Ramos (cell line): ENCODE measurements around the gene MEF2D.

Experiments used
- in situ Hi-C: fragments of 300-500 bp; cut with MboI; formaldehyde crosslinking; loops from one replicate; pipeline ENCODE4 v1.14.3; 2022; ENCODE audit warnings: low sequenced_read_pairs; ENCODE audit not compliant: unreplicated experiment

MEF2D gene

GRCh38 chr1:156500543-156500792 lies at the start of gene MEF2D:
Gene MEF2D (minus strand): TSS chr1:156500775. CDS start chr1:156483292, 17,483 bp downstream.
- in situ Hi-C loops: no loop called here

GRCh38 chr1:156550346-156550745 lies 49.8 kb upstream of the MEF2D start:
- in situ Hi-C loops: no loop called here

GRCh38 chr1:156549831-156550230 lies 49.3 kb upstream of the MEF2D start:
- in situ Hi-C loops: no loop called here

- in situ Hi-C loops: no loop called here
Observed at GRCh38 chr1:156549390-156549789, 48.8 kb upstream of the MEF2D start.

- in situ Hi-C loops: no loop called here
Observed at GRCh38 chr1:156547982-156548381, 47.4 kb upstream of the MEF2D start.

GRCh38 chr1:156547434-156547833 lies 46.9 kb upstream of the MEF2D start:
- in situ Hi-C loops: no loop called here

GRCh38 chr1:156546267-156546666 lies 45.7 kb upstream of the MEF2D start:
- in situ Hi-C loops: no loop called here

DNA sequence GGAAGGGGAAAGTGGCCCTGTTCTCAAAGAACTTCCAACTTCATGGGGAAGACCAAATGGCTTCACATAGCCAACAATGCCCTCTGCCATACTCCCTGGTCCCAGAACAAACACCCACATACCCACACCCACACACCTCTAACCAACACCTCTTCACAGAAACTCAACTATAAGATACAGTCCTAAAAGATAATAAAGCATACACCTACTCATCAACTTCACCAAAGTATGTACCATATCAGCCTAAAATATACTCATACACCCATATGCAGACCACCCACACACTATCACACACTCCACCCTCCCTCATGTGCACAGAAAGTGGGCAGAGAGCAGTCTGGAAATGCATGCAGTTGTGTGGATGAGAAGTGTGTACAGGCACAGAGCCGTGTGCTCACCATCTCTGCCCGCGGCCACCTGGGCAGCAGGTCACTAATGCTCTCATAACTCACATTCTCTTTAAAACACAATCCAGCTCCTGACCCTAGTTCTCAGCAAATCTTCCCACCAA lies 44.1 kb upstream of the MEF2D start:
- in situ Hi-C loops: no loop called here

- in situ Hi-C loops: no loop called here
Observed at GRCh38 chr1:156543066-156543465, 42.5 kb upstream of the MEF2D start.

GRCh38 chr1:156540955-156541354 lies 40.4 kb upstream of the MEF2D start:
- in situ Hi-C loops: no loop called here

GRCh38 chr1:156539818-156540355 lies 39.3 kb upstream of the MEF2D start:
- in situ Hi-C loops: no loop called here

GRCh38 chr1:156538711-156539440 lies 38.3 kb upstream of the MEF2D start:
- in situ Hi-C loops: no loop called here

DNA sequence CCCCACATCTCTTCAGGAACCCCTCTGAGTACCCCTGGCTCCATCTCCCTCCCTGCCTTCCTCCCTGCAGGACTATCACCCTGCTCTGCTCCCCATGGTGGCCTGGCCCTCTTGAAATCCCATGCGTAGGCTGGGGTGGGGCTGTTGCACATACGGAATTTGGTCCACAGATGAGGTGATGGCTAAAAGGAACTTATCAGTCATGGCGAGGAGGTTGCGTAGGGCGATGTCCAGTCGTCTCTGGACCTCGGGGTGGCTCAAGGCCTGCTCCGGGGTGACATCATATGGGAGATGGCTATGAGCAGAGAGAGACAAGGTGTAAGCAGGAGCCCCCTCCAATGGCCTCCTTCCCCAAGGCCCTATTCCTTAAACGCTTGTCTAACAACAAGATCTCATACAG lies 36.5 kb upstream of the MEF2D start:
- in situ Hi-C loops: no loop called here

- in situ Hi-C loops: no loop called here
Observed at GRCh38 chr1:156534424-156535060, 34.0 kb upstream of the MEF2D start.

DNA sequence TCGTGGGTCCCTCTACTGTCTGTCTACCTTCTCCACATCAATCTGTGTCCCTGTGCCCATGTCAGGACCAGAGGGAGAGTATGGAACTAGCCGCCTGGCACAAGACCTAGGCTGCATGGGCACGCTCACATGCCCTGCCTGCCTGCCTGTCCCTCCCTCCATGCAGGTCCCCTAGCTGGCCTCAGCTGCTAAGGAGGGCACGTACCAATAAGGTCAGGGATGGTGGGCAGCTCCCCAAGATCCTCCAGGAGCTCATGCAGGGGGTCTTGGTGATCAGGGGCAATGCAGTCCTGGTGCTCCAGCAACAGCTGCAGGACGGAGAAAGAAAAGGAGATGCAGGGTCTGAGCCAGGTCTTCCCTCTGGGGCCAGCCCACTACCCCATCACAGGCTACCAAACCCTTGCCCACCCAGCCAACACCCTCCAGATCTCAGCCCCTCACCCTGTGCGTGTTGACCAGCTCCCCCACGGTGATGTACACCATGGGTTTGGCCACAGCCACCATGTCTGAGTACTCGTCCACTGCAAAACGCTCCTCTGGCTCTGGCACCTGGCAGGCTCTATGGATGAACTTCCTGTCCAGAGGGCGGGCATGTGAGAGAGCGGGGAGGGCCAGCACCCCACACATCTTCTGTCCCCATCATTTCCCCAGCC lies 33.1 kb upstream of the MEF2D start:
- in situ Hi-C loops: no loop called here

DNA sequence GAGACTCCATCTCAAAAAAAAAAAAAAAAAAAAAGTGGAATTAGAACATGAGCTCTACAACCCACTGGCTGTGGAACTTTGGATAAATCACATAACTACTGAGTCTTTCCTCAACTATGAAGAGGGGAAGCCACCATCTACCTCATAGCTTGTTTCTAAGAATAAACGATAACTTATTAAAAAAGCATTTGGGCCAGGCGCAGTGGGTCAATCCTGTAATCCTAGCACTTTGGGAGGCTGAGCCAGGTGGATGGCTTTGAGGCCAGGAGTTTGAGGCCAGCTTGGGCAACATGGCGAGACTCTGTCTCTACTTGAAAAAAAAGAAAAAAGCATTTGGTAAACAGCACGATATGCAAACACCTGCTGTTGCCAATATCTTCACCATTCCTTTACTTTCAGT lies 31.8 kb upstream of the MEF2D start:
- in situ Hi-C loops: no loop called here

DNA sequence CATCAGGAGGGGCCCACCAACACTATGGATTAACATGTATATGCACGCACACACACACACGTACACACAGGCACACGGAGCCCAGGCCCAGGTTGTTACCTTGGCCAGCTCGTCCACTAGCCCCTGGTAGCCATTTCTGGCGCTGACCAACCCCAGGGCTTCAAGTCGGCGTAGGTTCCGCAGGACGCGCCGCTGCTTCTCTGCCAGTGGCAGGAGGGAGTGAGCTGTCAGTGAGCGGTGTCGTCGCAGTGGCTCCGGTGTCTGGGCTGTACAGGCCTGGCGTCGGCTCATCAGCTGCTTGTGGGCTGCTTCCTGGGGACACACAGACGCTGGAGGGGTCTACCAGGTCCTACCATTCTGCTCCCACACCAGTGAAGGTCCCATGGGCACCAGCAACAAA lies 29.4 kb upstream of the MEF2D start:
- in situ Hi-C loops: no loop called here

DNA sequence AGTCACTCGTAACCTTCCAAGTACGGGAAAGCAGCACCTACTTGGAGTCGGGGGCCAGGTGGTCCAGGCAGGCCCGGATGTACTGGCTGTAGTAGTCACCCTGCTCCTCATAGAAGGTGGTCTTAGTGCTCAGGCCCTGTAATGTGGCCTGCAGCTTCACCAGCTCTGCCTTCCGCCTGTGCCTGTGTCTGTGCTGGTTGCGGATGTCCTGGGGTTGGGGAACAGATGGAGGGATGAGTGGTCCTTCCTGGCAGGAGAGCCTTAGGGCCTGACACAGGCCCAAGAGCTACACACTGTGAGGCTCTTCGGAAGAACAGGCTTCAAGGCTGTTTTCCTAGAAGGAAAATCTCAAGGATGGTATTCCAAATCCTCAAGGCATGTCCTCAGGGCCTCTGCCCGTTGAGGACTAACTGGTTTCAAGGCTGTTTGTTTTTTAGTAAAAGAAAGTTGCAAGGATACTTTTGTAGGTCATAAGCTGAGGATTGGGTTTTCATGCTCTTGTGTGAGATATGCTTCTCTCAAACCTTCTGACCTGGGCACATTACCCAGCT lies 28.4 kb upstream of the MEF2D start:
- in situ Hi-C loops: no loop called here

GRCh38 chr1:156528231-156528630 lies 27.7 kb upstream of the MEF2D start:
- in situ Hi-C loops: no loop called here

DNA sequence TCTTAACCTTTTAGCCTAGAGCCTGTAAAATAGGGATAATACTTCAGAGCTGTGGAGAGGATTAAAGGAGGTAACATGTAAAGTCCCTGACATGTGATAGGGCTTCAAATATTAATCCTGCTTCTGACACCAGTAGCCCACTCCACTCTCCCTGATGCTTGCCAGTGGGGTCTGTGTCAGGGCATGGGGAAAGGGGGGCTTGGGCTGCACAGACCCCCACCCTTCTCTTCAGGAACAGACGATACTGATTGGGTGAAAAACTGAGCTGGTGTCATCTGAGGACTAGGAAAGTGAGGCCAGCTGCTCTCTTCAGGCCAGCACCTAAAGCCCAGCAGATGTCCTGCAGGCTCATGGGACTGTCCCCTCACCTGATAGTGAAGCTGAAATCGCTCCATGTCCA lies 27.0 kb upstream of the MEF2D start:
- in situ Hi-C loops: no loop called here

- in situ Hi-C loops: no loop called here
Observed at GRCh38 chr1:156525856-156526489, 25.4 kb upstream of the MEF2D start.
